IPS-18c (cell line): Measurements from ENCODE around the gene VAPA.

Experiments
- H3K4me3 ChIP-seq: 2 replicates; pipeline ENCODE4 v1.7.0; 2013; ENCODE audit warnings: low read depth, mild to moderate bottlenecking, low read length, moderate library complexity; ENCODE audit not compliant: insufficient read depth
- H3K9me3 ChIP-seq: one replicate; pipeline ENCODE4 v1.6.1; 2013; ENCODE audit warnings: mild to moderate bottlenecking, low read length, moderate library complexity; ENCODE audit not compliant: control insufficient read depth, insufficient read depth

Gene VAPA

DNA sequence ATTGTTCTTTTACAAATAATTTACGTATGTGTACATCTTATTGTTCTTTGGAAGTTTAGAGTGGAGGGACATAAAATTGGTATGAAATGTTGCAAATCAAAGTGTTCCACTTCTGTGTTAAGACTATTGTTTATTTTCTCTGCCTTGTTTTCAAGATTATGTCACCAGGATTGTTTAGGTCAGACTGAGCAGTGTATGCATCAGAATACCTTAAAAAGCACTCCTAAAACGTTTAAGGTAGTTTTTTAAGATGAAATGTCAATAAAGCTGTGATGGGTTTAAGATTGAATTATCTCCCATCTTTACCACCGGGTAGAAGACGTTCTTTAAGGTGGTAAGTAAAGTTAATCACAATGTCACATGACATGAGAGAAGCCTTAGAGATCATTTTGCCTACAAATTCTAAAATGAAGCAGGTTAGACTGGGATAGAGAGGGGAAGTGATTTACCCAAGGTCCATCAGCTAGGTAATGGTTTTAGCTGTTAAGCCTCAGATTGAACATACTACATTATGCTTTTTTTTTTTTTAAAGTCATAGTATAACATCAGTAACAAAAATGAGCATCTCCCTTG lies 10.6 kb downstream of the VAPA start:
- no peaks in the 10 kb centered on the region for H3K9me3 ChIP-seq
- no peak overlapping the region for H3K4me3 ChIP-seq

GRCh38 chr18:9925369-9925768 lies 11.6 kb downstream of the VAPA start:
- Histone ChIP-seq H3K4me3 (no peak overlapping the region), H3K9me3 (no peaks in the 10 kb centered on the region)

GRCh38 chr18:9925795-9926194 lies 12.0 kb downstream of the VAPA start:
- Histone ChIP-seq H3K4me3 (no peak overlapping the region), H3K9me3 (no peaks in the 10 kb centered on the region)

- H3K9me3 ChIP-seq: no peaks in the 10 kb centered on the region
- no peak overlapping the region for H3K4me3 ChIP-seq
Measured at GRCh38 chr18:9926223-9926894, 12.5 kb downstream of the VAPA start.

DNA sequence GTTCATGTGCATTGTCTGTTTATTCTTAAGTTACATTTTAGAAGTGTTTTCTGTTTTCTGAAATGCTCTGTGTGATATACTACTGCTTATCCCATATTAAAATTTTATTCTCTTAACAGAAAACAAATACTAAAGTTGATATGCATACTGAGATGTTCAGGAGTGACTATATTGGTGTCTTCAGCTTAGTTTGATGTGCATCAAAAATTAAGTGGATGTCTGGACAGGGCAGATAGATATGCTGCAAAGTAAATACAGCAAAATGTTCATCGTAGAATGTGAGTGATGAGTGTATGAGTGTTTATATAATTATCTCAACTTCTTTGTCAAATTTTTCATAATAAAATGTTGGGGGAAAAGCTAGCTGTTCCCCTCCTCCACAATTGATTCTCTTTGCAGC lies 13.2 kb downstream of the VAPA start:
- no peak overlapping the region for H3K4me3 ChIP-seq
- H3K9me3 ChIP-seq: no peaks in the 10 kb centered on the region

DNA sequence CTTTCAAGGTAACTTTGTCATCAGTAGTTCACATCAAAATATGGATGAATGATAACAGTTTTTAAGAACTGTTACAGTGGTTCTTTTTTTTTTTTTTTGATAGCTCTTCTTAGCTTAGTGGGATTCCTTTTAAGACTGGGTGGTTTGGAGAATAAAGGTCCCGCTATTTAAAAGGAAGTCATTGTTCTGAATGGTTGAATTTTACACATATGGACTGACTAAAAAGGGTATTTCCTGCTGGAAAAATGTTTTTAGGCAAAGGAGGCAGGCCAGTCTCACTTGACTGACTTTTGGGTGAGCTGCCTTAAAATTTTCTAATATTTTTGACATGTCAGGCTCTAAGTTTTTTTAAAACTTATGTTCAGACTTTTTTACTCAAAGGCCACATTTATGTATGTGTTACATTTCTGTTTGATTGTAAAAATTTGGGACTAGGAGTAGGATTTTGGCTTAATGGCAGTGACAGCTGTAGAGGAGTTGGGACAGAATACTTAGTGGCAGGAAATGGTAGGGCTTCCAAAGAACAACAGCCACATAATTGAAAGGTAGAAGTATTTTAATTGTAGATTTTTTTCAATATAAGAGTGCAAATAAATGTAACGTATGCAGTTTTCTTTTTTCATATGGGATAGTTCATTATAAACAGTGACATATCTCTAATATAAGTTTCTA lies 13.7 kb downstream of the VAPA start:
- H3K9me3 ChIP-seq: no peaks in the 10 kb centered on the region
- H3K4me3 ChIP-seq: no peak overlapping the region

- no peak overlapping the region for H3K4me3 ChIP-seq
Measured at GRCh38 chr18:9928646-9929259, 14.9 kb downstream of the VAPA start.

DNA sequence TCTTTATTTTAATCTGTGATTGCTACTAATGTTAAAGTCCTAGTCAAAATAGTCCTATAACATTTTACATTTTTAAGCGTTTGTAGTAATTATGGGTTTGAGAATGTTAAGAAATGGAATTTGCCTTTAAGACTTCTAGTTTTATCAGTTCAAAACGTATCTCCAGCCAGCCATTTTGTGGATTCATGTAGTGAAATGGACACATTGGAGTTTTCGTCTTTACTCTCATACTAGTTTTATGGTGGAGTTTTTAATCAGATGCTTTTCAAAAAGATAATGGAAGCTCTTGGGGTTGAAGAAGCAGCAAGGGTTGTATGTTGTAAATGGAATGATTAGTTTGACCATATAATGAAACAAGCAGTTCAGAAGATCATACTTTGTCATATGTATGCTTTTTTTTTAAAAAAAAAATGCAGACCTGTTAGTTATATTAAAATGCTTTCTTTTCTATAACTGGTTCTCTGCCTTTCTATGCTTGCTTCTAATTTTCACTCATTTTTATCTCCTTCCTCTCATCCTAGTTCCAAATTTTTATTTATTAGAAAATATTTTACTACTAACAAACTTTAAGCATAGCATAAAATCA lies 16.6 kb downstream of the VAPA start:
- H3K4me3 ChIP-seq: no peak overlapping the region
- no peaks in the 10 kb centered on the region for H3K9me3 ChIP-seq

More at GRCh38 chr18:9928646-9929259, 14.9 kb downstream of the VAPA start:
- H3K9me3 ChIP-seq: no peaks in the 10 kb centered on the region

DNA sequence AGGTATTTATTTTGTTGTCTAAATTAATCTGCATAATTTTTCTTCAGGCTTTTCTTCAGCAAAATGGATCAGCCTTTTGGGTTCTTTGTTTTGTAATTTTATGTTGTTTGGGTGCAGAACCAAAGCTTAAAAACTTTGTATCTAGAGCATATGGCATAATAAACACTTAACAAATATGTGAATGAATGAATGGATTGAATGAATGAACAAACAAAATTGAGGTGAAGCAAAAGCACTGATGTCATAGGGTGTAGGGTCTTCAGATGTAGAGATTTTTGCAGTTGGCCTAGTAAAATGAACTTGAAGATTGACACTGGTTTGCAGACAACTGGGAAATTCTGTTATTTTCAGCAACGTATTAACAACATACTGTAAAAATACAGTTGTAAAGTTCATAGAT lies 17.3 kb downstream of the VAPA start:
- no peaks in the 10 kb centered on the region for H3K9me3 ChIP-seq
- H3K4me3 ChIP-seq: no peak overlapping the region

- H3K4me3 ChIP-seq: no peak overlapping the region
- H3K9me3 ChIP-seq: no peaks in the 10 kb centered on the region
Measured at GRCh38 chr18:9931678-9932077, 17.9 kb downstream of the VAPA start.

- Histone ChIP-seq H3K9me3 (no peaks in the 10 kb centered on the region), H3K4me3 (no peak overlapping the region)
Measured at GRCh38 chr18:9933865-9934264, 20.0 kb downstream of the VAPA start.

- no peak overlapping the region for H3K4me3 ChIP-seq
Measured at GRCh38 chr18:9934274-9934673, 20.5 kb downstream of the VAPA start.

DNA sequence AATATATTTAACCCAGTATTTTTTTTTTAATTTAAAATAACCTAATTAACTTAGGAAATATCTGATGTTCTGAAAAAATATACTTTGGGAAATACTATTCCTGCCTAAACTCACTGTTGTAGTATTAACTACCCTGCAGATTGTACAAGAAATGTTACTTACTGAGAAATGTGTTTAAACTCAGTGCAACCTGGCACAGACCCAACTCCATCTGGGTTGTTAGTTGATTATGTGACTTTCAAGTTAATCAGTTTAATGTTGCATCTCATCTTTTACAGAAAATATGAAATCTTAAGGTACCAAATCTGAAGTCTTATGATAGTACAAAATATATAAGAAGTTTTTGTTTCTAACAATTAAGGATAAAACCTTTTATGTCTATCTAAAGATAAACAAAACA lies 27.3 kb downstream of the VAPA start:
- Histone ChIP-seq H3K9me3 (no peaks in the 10 kb centered on the region), H3K4me3 (no peak overlapping the region)

More at GRCh38 chr18:9934274-9934673, 20.5 kb downstream of the VAPA start:
- H3K9me3 ChIP-seq: no peaks in the 10 kb centered on the region

DNA sequence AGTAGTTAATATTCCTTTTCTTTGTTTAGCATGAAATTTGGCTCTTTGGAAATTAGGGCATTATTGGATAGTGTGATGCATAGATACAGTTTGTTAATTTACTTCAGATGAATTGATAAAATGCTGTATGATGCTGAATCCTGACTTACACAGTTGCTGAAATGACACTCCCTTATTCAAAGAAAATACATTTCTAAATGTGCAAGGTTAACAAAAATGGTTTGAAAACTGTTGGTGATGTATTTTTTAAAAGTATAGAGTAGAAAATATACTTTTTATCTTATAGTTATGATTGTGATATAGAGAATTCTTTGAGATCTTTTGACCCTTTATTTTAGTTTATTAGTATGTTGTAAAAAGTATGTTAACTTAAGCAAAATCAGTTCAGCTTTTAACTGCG lies 27.8 kb downstream of the VAPA start:
- Histone ChIP-seq H3K9me3 (no peaks in the 10 kb centered on the region), H3K4me3 (no peak overlapping the region)

DNA sequence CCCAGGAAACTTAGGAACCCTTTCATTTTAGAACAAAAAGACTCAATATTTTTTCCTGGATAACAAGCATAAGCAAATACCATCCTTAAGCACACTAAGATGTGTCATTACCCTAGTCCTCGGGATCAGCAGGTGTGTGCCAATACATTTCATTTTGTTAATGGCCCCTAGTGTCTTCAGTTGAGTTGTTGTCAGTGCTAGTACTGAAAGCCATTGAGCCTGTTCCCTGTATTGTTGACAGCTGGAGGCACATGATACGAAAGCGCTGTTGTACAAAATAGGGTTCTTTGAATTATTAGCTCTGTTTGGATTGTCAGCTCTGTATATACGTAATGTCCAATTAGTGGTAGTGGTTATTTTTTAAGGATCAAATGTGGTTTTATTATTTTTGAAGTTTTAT lies 29.5 kb downstream of the VAPA start:
- H3K4me3 ChIP-seq: no peak overlapping the region

GRCh38 chr18:9944805-9945204 lies 31.0 kb downstream of the VAPA start:
- H3K4me3 ChIP-seq: no peak overlapping the region
- no peaks in the 10 kb centered on the region for H3K9me3 ChIP-seq

More for the DNA sequence above, 29.5 kb downstream of the VAPA start:
- H3K9me3 ChIP-seq: no peaks in the 10 kb centered on the region

- no peak overlapping the region for H3K4me3 ChIP-seq
Measured at GRCh38 chr18:9946831-9947230, 33.0 kb downstream of the VAPA start.

GRCh38 chr18:9947248-9947647 lies 33.4 kb downstream of the VAPA start:
- H3K4me3 ChIP-seq: no peak overlapping the region
- H3K9me3 ChIP-seq: no peaks in the 10 kb centered on the region

More at GRCh38 chr18:9946831-9947230, 33.0 kb downstream of the VAPA start:
- H3K9me3 ChIP-seq: no peaks in the 10 kb centered on the region
